Activated CD4-positive, alpha-beta T cell treated with anti-CD3 and anti-CD28 coated beads, Interleukin-2, amount 10 ng/mL, durations not matched to agents 7 days and 5 days (primary cell): ENCODE results near the gene MTMR6. TPM values are rescaled to one million over a fixed set of nuclear protein-coding genes. Genes with fewer than 3 reads are reported as not detected.

Experiments
- CTCF ChIA-PET: fragments of 350-600 bp; sonication (Branson Sonifier 250); formaldehyde crosslinking; loops from one replicate; lab custom pipeline; 2021; ENCODE audit warnings: antibody characterized with exemption; lab: Charles Lee
- POLR2A ChIA-PET: fragments of 350-600 bp; sonication (Branson Sonifier 250); formaldehyde crosslinking; loops from one replicate; lab custom pipeline; 2021; ENCODE audit warnings: antibody characterized with exemption; lab: Charles Lee
- DNase-seq: peaks from one replicate; pipeline ENCODE4 v3.0.0-alpha.2; 2020
- H3K27ac Mint-ChIP-seq: one replicate; pipeline ENCODE4 v1.8.0; 2021; ENCODE audit warnings: mild to moderate bottlenecking, moderate library complexity, mixed read lengths
- H3K27me3 Mint-ChIP-seq: one replicate; pipeline ENCODE4 v1.8.0; 2021; ENCODE audit warnings: mixed read lengths
- H3K36me3 Mint-ChIP-seq: one replicate; pipeline ENCODE4 v1.8.0; 2021; ENCODE audit warnings: low read depth, mixed read lengths
- H3K4me1 Mint-ChIP-seq: one replicate; pipeline ENCODE4 v1.8.0; 2021; ENCODE audit warnings: mixed read lengths
- H3K4me3 Mint-ChIP-seq: one replicate; pipeline ENCODE4 v1.8.0; 2021; ENCODE audit warnings: mild to moderate bottlenecking, moderate library complexity, mixed read lengths
- H3K9me3 Mint-ChIP-seq: one replicate; pipeline ENCODE4 v1.8.0; 2021; ENCODE audit warnings: mixed read lengths
- total RNA-seq, 2 experiments: library from RNA; stranded (reverse); gene quantifications; one replicate each; pipeline ENCODE4 v1.2.3, GENCODE V29; 2021

MTMR6 gene
- total RNA-seq, 2 experiments from 2014 or later, result 20.9 to 21.1 TPM

DNA sequence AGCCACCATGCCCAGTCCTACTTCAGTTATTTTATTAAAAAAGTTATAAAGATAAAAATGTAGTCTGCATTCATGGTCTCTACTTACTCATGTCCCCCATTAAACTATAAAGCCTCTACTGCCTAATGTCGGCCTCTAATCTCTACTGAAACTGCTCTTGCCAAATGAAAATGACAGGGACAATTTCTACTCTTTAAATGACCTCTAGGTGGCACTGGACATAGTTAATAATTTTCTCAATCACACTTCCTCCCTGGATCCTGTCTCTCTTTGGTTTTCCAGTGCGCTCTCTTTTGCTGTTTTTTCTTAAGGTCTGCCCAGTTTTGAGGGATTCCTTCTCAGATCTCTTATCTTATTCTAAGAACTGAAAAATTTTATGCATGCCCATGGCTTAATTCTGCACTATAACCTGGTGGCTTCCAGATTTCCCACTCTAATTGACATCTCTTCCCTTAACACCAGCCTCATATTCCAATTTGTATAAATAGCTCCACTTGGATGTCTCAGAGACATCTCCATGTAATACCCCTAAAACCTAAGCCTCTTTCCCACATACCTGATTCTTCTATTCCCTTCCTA is 54.3 kb downstream of the MTMR6 start:
- DNase-seq, result no peak
- Mint-ChIP-seq H3K4me1 (no peaks in the 10 kb centered on the region), H3K36me3 (no peaks in the 10 kb centered on the region), H3K27ac (no peak overlapping the region), H3K27me3 (peaks cover 3% of the 10 kb centered on the region), H3K9me3 (no peaks in the 10 kb centered on the region), H3K4me3 (no peak overlapping the region)
- ChIA-PET CTCF (interaction anchor here (0.9 kb wide), 1 partner anchor 142 kb away, joined by 3 read pairs; no protein-coding TSS in a partner anchor), POLR2A (no interaction called here)

DNA sequence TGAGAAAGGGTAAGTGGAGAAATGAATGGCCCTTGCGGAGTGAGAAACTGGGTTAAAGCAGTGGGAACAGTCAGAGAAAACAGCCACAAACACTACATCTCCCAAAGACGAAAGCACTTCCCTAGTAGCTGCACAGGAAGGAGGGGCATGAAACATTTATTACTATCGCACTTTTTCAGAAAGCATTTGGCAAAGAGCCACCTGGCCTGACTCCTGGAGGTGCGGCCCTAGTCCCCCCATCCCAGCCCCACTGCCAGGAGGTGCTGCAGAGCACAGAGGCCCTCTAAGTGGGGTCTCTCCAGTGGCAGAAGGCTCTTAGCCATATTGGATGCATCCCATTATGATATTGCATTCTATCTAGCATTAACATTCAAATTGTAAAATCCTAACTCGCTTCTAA is 55.8 kb downstream of the MTMR6 start:
- Mint-ChIP-seq H3K36me3 (no peaks in the 10 kb centered on the region), H3K4me3 (no peak overlapping the region), H3K9me3 (no peaks in the 10 kb centered on the region), H3K27me3 (peaks cover 3% of the 10 kb centered on the region), H3K4me1 (no peaks in the 10 kb centered on the region), H3K27ac (no peak overlapping the region)
- CTCF ChIA-PET, result interaction anchor here (0.6 kb wide), 1 partner anchor 119 kb away, joined by 4 read pairs; no protein-coding TSS in a partner anchor
- DNase-seq, result no peak
- POLR2A ChIA-PET, result no interaction called here

- no peak for DNase-seq
- Mint-ChIP-seq H3K9me3 (no peaks in the 10 kb centered on the region), H3K4me1 (no peaks in the 10 kb centered on the region), H3K36me3 (no peaks in the 10 kb centered on the region), H3K27me3 (peaks cover under 1% of the 10 kb centered on the region), H3K27ac (no peak overlapping the region), H3K4me3 (no peak overlapping the region)
- POLR2A ChIA-PET, result no interaction called here
- CTCF ChIA-PET, result interaction anchor here (0.9 kb wide), 1 partner anchor 143 kb away, joined by 3 read pairs; no protein-coding TSS in a partner anchor
Measured at GRCh38 chr13:25227690-25228089, 59.6 kb downstream of the MTMR6 start.

DNA sequence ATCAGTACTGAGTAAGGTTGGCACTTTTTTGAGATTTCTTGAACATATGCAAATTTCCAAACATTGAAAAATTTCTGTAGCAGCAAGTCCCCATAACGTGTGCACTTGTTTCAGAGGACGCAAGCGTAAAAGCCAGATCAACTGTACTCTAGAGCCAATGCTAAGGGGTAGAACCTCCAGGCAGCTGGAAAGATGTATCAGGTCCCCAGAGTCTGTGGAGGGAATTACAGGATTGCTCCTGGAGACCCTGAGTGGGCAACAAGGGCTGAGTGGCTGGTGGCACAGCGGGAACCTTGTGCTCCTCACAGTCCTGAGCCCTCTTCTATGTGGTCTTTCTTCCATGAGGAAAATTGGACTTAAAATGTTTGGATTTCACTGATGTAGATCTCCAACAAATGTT is 61.3 kb downstream of the MTMR6 start:
- ChIA-PET POLR2A (no interaction called here), CTCF (no interaction called here)
- Mint-ChIP-seq H3K4me1 (no peaks in the 10 kb centered on the region), H3K27ac (no peak overlapping the region), H3K36me3 (no peaks in the 10 kb centered on the region), H3K27me3 (peaks cover 8% of the 10 kb centered on the region), H3K4me3 (no peak overlapping the region), H3K9me3 (no peaks in the 10 kb centered on the region)
- no peak for DNase-seq

DNA sequence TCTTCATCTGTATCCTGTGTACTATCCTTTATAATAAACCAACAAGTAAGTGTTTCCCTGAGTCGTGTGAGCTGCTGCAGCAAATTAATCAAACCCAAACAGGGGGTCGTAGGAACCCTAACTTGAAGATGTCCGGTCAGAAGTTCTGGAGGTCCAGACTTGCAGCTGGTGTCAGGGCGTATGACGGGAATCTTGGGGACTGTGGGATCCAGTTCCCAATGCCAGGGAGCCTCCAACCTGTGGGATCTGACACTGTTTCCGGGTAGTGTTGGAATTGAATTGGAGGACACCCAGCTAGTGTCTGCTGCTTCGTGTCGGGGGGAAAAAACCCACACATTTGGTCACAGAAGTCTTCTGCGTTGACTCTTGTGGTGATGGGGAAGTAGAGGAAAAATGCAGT is 63.1 kb downstream of the MTMR6 start:
- Mint-ChIP-seq H3K36me3 (no peaks in the 10 kb centered on the region), H3K9me3 (no peaks in the 10 kb centered on the region), H3K4me1 (no peaks in the 10 kb centered on the region), H3K4me3 (no peak overlapping the region), H3K27ac (no peak overlapping the region), H3K27me3 (peaks cover 11% of the 10 kb centered on the region)
- ChIA-PET POLR2A (no interaction called here), CTCF (no interaction called here)
- DNase-seq, result no peak

DNA sequence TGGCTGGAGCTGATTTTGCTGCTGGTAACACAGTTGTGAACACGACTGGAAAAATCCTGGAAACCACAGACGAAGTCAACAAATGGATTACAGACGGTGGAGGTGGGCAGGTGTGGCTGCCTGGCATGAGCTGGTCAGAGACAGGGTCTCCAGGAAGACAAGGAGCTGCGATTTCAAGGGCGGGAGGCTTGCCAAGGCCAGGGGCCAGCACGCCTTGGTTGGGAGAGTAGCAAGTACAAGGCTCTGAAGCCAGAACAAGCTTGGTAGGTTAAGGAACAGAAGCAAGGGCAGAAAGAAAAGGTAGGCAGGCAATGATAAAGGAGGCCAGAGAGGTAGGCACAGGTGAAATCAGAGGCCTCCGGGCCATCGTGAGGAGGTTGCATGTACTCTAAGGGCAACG is 64.5 kb downstream of the MTMR6 start:
- no peaks in the 10 kb centered on the region for H3K4me1 Mint-ChIP-seq
- ChIA-PET CTCF (interaction anchor here (0.6 kb wide), 1 partner anchor 323 kb away, joined by 3 read pairs; no protein-coding TSS in a partner anchor), POLR2A (no interaction called here)
- no peaks in the 10 kb centered on the region for H3K36me3 Mint-ChIP-seq
- DNase-seq, result no peak
- H3K27me3 Mint-ChIP-seq, result peaks cover 15% of the 10 kb centered on the region
- no peak overlapping the region for H3K4me3 Mint-ChIP-seq
- H3K27ac Mint-ChIP-seq, result no peak overlapping the region
- no peaks in the 10 kb centered on the region for H3K9me3 Mint-ChIP-seq

DNA sequence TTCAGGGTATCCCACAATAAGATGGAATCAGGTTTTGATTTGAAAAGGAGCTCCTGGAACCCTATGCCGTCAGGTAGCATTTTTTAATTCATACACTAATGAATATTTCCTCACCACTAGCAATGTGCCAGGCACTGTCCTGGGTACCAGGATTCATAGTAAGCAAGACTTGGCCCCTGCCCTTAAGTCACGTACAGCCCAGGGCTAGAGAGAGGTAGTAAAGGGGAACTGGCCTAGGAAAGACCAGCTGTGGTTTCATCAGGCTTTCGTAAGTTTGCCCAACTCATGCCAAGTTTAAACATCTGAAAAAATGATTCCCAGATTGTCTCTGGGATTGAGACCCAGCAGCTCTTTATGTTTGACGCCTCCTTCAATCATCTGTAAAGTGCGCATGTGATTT is 69.3 kb downstream of the MTMR6 start:
- CTCF ChIA-PET, result no interaction called here
- H3K9me3 Mint-ChIP-seq, result no peaks in the 10 kb centered on the region
- H3K27ac Mint-ChIP-seq, result no peak overlapping the region
- H3K36me3 Mint-ChIP-seq, result no peaks in the 10 kb centered on the region
- no peak overlapping the region for H3K4me3 Mint-ChIP-seq
- H3K4me1 Mint-ChIP-seq, result peaks cover 2% of the 10 kb centered on the region
- H3K27me3 Mint-ChIP-seq, result peaks cover 15% of the 10 kb centered on the region
- POLR2A ChIA-PET, result no interaction called here
- no peak for DNase-seq

GRCh38 chr13:25217023-25217885 is 70.0 kb downstream of the MTMR6 start:
- no peak for DNase-seq
- Mint-ChIP-seq H3K27ac (no peak overlapping the region), H3K9me3 (no peaks in the 10 kb centered on the region), H3K4me1 (peaks cover 2% of the 10 kb centered on the region), H3K36me3 (no peaks in the 10 kb centered on the region), H3K4me3 (no peak overlapping the region), H3K27me3 (peaks cover 11% of the 10 kb centered on the region)
- POLR2A ChIA-PET, result no interaction called here
- CTCF ChIA-PET, result no interaction called here

DNA sequence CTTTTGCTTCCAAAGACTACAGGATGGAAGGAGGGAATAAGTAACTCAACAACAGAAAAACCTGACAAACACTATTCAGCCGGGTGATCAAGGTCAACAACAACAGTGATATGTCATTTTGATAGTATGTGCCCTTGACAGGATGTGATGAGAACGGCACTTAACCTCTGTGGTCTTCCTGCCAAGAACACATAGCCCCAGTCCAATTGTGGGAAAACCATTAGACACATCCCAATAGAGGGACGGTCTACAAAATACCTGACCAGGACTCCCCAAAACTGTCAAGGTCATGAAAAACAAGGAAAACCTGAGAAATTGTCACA is 72.1 kb downstream of the MTMR6 start:
- Mint-ChIP-seq H3K4me3 (no peak overlapping the region), H3K27me3 (peaks cover 4% of the 10 kb centered on the region), H3K36me3 (no peaks in the 10 kb centered on the region), H3K9me3 (no peaks in the 10 kb centered on the region), H3K4me1 (peaks cover 2% of the 10 kb centered on the region), H3K27ac (no peak overlapping the region)
- DNase-seq, result no peak
- ChIA-PET POLR2A (no interaction called here), CTCF (no interaction called here)

DNA sequence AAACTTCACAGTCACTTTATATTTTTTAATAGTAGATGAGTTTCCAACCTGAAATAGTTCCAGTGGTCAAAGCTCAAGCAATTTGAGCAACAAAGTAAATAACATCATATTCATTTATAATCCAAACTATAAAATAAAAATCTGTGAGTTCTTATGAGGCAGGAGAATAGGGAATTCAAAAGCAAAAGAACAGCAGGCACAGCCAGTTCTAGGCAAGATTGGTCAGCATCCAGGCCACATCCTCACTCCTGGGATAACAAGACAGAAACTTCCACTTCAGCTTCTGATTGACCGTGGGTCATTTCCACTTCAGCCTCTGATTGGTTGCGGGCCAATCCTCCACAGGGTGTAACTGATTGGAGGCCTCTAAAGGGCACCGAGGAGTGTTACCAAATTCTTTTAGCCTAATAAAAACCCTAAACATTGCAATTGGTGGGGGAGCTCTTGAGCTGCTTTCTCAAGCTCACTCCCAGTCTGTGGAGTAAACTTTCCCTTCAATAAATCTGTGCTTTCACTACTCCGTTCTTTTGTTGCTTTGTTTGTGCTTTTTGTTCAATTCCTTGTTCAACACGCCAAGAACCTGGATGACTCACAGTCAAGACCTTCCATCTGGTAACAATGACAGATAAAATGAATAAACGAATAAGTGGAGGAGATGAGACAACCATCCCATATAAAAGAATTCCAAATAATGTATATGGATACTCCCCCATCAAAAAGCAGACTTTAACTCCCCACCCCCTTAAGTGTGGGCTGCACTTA is 72.6 kb downstream of the MTMR6 start:
- peaks cover 2% of the 10 kb centered on the region for H3K4me1 Mint-ChIP-seq

DNA sequence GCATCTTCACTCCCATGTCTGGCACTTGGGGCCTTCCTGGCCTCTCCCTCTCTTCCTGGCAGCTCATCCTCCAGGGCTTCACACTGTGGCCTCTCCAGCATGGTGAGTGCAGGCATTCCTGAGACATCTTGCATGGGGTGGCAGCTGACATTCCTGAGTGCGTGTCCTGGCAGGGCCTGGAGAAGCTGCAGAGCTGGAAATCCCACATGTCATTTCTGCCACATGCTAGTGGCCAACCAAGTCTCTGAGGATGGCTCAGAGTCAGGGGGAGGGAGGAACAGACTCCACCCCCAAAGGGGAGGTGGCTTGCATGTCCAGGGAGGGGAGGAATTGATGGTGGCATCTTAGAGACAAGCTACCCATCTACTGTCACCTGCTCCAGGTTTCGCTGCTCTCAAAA is 73.6 kb downstream of the MTMR6 start:
- H3K27ac Mint-ChIP-seq, result no peak overlapping the region
- no peaks in the 10 kb centered on the region for H3K27me3 Mint-ChIP-seq
- ChIA-PET POLR2A (no interaction called here), CTCF (no interaction called here)
- peaks cover 2% of the 10 kb centered on the region for H3K4me1 Mint-ChIP-seq
- H3K9me3 Mint-ChIP-seq, result no peaks in the 10 kb centered on the region
- no peak for DNase-seq
- H3K4me3 Mint-ChIP-seq, result no peak overlapping the region
- no peaks in the 10 kb centered on the region for H3K36me3 Mint-ChIP-seq

More for the DNA sequence above, 72.6 kb downstream of the MTMR6 start:
- Mint-ChIP-seq H3K4me3 (no peak overlapping the region), H3K27ac (no peak overlapping the region), H3K36me3 (no peaks in the 10 kb centered on the region), H3K27me3 (peaks cover 4% of the 10 kb centered on the region), H3K9me3 (no peaks in the 10 kb centered on the region)
- POLR2A ChIA-PET, result no interaction called here
- no peak for DNase-seq
- CTCF ChIA-PET, result no interaction called here

- peaks cover 2% of the 10 kb centered on the region for H3K4me1 Mint-ChIP-seq
- H3K27ac Mint-ChIP-seq, result no peak overlapping the region
- H3K9me3 Mint-ChIP-seq, result no peaks in the 10 kb centered on the region
- CTCF ChIA-PET, result no interaction called here
- no peak overlapping the region for H3K4me3 Mint-ChIP-seq
- H3K27me3 Mint-ChIP-seq, result no peaks in the 10 kb centered on the region
- DNase-seq, result no peak
- POLR2A ChIA-PET, result no interaction called here
- no peaks in the 10 kb centered on the region for H3K36me3 Mint-ChIP-seq
Measured at GRCh38 chr13:25210842-25211569, 76.3 kb downstream of the MTMR6 start.
